Breast epithelium (tissue), 4 donors: ENCODE measurements around the gene XIRP2. TPM values are rescaled to one million over a fixed set of nuclear protein-coding genes. Genes with fewer than 3 reads are reported as not detected.

Experiments
- DNase-seq, 2 donors: peaks; one replicate each; pipeline ENCODE4 v3.0.0-alpha.2; 2019; ENCODE audit warnings: low spot score in 2 of 2
- H3K27ac ChIP-seq, 2 donors: fragments of 200-600 bp; sonication (generic) in 1 of 2; one replicate each; pipeline ENCODE4 v1.5.1; 2016 to 2019; ENCODE audit warnings: mild to moderate bottlenecking in 1 of 2
- H3K27me3 ChIP-seq, 2 donors: fragments of 200-600 bp; sonication (generic) in 1 of 2; one replicate each; pipeline versions ENCODE4 v1.5.1 to v1.6.0; 2017 to 2019; ENCODE audit warnings: control low read depth in 1 of 2, mild to moderate bottlenecking in 1 of 2
- H3K36me3 ChIP-seq: fragments of 200-600 bp; one replicate; pipeline ENCODE4 v1.5.1; 2019
- H3K4me1 ChIP-seq, 2 donors: fragments of 200-600 bp; sonication (generic); one replicate each; pipeline ENCODE4 v1.5.1; 2016 to 2019; ENCODE audit warnings: control low read depth in 1 of 2
- H3K4me3 ChIP-seq, 3 donors: fragments of 200-600 bp; sonication (generic); 1 replicate in 2 of 3; 2 replicates in 1 of 3; pipeline ENCODE4 v1.5.1; 2016 to 2019; ENCODE audit warnings: mild to moderate bottlenecking in 3 of 3, moderate library complexity in 2 of 3
- H3K9me3 ChIP-seq, 2 donors: fragments of 200-600 bp; sonication (generic) in 1 of 2; one replicate each; pipeline ENCODE4 v1.5.1; 2016 to 2019; ENCODE audit warnings: control low read depth in 1 of 2
- POLR2A ChIP-seq: fragments of 450-650 bp; IDR thresholded peaks from one replicate; pipeline ENCODE4 v1.6.1; 2016; ENCODE audit warnings: antibody characterized with exemption, mild to moderate bottlenecking, moderate library complexity
- POLR2AphosphoS5 ChIP-seq, 3 donors: sonication (generic); formaldehyde crosslinking; IDR thresholded peaks; one replicate each; pipeline ENCODE4 v1.6.1; 2017; ENCODE audit warnings: antibody characterized with exemption in 3 of 3
- intact Hi-C: fragments of 100-400 bp; cut with DNase I; formaldehyde crosslinking; loops from one replicate; pipeline ENCODE4 v1.15.1; 2023; ENCODE audit warnings: low total_unique reads
- total RNA-seq, 3 donors: library from RNA; depleted of rRNA; stranded (reverse); fragments of >200 nt; gene quantifications; one replicate each; pipeline ENCODE4 v1.1.0, GENCODE V29; 2016
- TF ChIP-seq, protein P1 (sequence below), 3 donors: fragments of 450-650 bp; IDR thresholded peaks; one replicate each; pipeline ENCODE4 v1.5.1; 2016 to 2017; ENCODE audit warnings: antibody characterized with exemption in 3 of 3, mild to moderate bottlenecking in 3 of 3, moderate library complexity in 3 of 3

The XIRP2 gene, protein sequence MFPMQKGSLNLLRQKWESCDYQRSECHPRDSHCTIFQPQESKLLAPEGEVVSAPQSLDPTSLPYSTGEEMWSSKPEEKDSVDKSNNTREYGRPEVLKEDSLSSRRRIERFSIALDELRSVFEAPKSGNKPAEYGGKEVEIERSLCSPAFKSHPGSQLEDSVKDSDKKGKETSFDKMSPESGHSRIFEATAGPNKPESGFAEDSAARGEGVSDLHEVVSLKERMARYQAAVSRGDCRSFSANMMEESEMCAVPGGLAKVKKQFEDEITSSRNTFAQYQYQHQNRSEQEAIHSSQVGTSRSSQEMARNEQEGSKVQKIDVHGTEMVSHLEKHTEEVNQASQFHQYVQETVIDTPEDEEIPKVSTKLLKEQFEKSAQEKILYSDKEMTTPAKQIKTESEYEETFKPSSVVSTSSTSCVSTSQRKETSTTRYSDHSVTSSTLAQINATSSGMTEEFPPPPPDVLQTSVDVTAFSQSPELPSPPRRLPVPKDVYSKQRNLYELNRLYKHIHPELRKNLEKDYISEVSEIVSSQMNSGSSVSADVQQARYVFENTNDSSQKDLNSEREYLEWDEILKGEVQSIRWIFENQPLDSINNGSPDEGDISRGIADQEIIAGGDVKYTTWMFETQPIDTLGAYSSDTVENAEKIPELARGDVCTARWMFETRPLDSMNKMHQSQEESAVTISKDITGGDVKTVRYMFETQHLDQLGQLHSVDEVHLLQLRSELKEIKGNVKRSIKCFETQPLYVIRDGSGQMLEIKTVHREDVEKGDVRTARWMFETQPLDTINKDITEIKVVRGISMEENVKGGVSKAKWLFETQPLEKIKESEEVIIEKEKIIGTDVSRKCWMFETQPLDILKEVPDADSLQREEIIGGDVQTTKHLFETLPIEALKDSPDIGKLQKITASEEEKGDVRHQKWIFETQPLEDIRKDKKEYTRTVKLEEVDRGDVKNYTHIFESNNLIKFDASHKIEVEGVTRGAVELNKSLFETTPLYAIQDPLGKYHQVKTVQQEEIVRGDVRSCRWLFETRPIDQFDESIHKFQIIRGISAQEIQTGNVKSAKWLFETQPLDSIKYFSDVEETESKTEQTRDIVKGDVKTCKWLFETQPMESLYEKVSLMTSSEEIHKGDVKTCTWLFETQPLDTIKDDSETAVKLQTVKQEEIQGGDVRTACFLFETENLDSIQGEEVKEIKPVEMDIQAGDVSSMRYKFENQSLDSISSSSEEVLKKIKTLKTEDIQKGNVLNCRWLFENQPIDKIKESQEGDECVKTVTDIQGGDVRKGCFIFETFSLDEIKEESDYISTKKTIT (N-terminal part only)
- total RNA-seq, result not detected

DNA sequence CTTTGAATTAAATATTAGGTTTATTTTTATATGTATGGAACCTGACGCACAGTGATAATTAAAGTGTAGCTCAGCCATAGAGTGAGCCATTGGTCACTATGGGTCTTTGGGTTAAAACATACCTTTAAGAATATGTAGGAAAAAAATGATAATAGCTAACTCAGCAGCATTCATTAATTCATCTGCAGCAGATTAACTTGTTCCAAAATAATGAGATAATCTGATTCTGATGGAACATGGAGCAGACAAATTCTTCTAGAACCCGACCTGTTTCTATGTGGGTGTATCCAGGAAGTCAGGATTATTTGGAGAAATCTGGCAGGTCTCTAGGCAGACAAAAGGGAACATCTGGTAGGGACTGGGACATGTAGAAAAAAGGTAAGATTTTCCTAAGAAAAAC, at the start of gene XIRP2:
TSS of gene XIRP2 (plus strand) at position 301 of the 400 bp plus-strand sequence. CDS start 15,003 bp downstream, outside the sequence.
- no peak within 1 kb of the TSS for H3K4me3 ChIP-seq
- TF ChIP-seq POLR2A (no peak), POLR2AphosphoS5 (IDR thresholded peaks at IDR 0.05) (no peak)
- TF ChIP-seq, protein P1, sequence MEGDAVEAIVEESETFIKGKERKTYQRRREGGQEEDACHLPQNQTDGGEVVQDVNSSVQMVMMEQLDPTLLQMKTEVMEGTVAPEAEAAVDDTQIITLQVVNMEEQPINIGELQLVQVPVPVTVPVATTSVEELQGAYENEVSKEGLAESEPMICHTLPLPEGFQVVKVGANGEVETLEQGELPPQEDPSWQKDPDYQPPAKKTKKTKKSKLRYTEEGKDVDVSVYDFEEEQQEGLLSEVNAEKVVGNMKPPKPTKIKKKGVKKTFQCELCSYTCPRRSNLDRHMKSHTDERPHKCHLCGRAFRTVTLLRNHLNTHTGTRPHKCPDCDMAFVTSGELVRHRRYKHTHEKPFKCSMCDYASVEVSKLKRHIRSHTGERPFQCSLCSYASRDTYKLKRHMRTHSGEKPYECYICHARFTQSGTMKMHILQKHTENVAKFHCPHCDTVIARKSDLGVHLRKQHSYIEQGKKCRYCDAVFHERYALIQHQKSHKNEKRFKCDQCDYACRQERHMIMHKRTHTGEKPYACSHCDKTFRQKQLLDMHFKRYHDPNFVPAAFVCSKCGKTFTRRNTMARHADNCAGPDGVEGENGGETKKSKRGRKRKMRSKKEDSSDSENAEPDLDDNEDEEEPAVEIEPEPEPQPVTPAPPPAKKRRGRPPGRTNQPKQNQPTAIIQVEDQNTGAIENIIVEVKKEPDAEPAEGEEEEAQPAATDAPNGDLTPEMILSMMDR (IDR thresholded peaks at IDR 0.05), result no peak
- H3K27me3 ChIP-seq, result no peaks in the 10 kb centered on the region
- no peaks in the 10 kb centered on the region for H3K36me3 ChIP-seq
- H3K9me3 ChIP-seq, result no peaks in the 10 kb centered on the region
- H3K27ac ChIP-seq, result no peak within 1 kb of the TSS
- no peak for DNase-seq
- H3K4me1 ChIP-seq, result no peaks in the 10 kb centered on the region
- intact Hi-C loops, result no loop called here

DNA sequence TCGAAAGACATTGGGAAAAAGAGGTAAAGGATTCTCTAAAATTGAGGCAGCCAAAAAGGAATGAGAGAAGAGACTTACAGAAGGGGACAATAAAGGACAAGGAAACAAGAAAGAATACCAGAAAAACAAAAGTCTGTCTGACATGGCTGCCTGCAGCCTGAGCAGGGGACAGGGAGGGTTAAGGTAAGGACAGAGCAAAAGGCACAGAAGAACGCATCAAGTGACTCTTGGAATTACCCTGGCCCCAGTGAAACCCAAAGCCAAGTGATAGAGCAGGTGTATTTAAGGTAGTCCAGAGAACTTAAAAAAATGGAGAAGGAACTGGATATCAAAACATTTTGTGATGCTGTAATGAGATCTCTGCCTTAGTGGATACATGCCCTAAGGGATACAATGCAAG, 47.1 kb upstream of the XIRP2 start:
- Histone ChIP-seq H3K27me3 (no peaks in the 10 kb centered on the region), H3K4me3 (no peak overlapping the region), H3K4me1 (no peaks in the 10 kb centered on the region), H3K27ac (no peak overlapping the region), H3K36me3 (no peaks in the 10 kb centered on the region), H3K9me3 (no peaks in the 10 kb centered on the region)
- DNase-seq, result no peak
- TF ChIP-seq, protein P1 (IDR thresholded peaks at IDR 0.05), result no peak
- TF ChIP-seq POLR2AphosphoS5 (IDR thresholded peaks at IDR 0.05) (no peak), POLR2A (no peak)
- intact Hi-C loops, result no loop called here

DNA sequence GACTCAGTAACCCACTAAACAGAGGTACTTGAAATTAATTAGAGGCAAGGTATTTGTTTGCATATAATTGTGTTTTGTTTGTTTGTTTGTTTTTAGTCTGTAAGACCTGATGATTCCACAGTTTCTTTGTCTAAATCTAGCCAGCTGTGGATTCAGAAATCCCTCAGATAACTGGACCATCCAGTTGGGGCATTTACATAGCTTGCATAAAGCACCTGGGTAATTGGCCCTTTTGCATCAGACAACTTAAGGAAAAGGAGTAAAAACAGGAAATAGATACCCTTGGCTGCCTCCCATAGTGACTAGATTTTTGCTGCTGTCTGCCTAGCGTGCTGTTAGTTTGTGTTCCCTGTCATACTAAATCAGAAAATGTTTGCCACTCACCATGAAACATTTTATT, 46.6 kb upstream of the XIRP2 start:
- Histone ChIP-seq H3K27me3 (no peaks in the 10 kb centered on the region), H3K4me3 (no peak overlapping the region), H3K36me3 (no peaks in the 10 kb centered on the region), H3K27ac (no peak overlapping the region), H3K4me1 (no peaks in the 10 kb centered on the region), H3K9me3 (no peaks in the 10 kb centered on the region)
- intact Hi-C loops, result no loop called here
- no peak for DNase-seq
- TF ChIP-seq POLR2AphosphoS5 (IDR thresholded peaks at IDR 0.05) (no peak), POLR2A (no peak)
- TF ChIP-seq, protein P1 (IDR thresholded peaks at IDR 0.05), result no peak

DNA sequence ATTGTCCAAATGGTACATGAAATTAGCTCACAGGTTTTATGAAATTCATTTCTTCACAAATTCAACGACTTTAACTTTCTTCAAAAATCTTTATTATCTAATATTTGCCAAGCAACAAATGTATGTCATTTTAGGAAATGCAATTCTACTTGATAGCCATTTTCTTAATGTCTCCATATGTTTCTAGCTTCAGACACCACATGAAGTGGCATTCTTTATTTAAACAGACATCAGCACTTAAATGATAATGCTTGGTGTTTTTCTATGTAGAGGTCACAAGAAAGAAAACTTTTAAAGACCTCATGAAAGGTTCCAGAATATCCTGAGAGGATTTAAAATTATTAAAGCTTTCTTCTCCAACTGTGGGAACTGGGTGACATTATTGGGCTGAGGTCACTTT, 44.2 kb upstream of the XIRP2 start:
- Histone ChIP-seq H3K27me3 (no peaks in the 10 kb centered on the region), H3K36me3 (no peaks in the 10 kb centered on the region), H3K4me1 (no peaks in the 10 kb centered on the region), H3K27ac (no peak overlapping the region), H3K9me3 (peaks cover 0 to 5% of the 10 kb centered on the region in 2 donors), H3K4me3 (no peak overlapping the region)
- TF ChIP-seq POLR2AphosphoS5 (IDR thresholded peaks at IDR 0.05) (no peak), POLR2A (no peak)
- TF ChIP-seq, protein P1 (IDR thresholded peaks at IDR 0.05), result no peak
- intact Hi-C loops, result no loop called here
- DNase-seq, result no peak
